Activated effector memory CD4-positive, alpha-beta T cell treated with Interleukin-2 at 50 U/mL for 16 hours (primary cell): Measurements from ENCODE around the gene ZNF503.

Source experiments
- DNase-seq: peaks from one replicate; pipeline ENCODE4 v3.0.0-alpha.2; 2020

Gene ZNF503, protein sequence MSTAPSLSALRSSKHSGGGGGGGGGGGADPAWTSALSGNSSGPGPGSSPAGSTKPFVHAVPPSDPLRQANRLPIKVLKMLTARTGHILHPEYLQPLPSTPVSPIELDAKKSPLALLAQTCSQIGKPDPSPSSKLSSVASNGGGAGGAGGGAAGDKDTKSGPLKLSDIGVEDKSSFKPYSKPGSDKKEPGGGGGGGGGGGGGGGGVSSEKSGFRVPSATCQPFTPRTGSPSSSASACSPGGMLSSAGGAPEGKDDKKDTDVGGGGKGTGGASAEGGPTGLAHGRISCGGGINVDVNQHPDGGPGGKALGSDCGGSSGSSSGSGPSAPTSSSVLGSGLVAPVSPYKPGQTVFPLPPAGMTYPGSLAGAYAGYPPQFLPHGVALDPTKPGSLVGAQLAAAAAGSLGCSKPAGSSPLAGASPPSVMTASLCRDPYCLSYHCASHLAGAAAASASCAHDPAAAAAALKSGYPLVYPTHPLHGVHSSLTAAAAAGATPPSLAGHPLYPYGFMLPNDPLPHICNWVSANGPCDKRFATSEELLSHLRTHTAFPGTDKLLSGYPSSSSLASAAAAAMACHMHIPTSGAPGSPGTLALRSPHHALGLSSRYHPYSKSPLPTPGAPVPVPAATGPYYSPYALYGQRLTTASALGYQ

DNA sequence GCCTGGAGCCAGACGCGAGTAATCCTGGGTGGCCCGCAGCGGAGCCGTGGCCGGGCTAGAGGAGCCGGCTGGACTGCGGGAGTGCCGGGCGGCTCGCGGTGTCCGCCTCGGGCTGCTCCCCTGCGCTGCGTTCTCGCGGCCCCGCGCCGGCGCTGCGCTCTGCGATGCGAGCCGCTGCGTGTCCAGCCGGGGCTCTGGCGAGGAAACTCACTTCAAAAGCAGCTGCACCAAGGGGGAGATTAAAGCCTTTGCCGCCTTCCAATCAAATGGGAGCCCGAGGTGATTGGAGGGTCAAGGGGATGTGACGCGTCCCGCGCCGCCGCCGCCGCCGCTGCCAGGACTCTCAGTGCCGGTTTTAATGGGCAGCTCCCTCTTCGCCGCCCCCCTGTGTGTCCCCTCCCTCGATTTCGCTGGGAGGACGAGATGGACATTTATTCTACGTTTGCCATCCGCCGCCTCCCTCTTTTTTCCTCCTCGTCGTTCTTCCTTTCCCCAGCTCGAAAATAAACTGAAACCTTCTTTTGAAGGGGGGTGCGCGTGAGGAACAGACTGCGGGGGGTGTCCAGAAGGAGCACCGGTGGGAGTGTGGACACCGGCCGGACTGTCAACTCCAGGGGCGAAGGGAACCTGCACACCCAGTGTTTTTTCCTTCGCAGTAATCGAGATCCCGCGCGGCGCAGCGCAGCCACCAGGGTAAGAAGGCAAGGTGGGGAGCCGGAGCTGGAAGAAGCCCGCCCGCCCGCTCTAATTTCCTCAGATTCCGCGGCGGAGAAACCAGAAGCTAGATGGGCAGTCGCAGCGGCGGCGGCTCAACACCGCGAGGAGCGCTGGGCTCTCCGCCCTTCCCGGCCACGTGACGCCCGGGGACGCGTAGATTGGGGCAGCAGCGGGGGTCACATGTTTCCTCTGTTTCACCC lies at the start of gene ZNF503:
Gene ZNF503, minus strand, starts transcription at position 196 of the 917 bp plus-strand sequence. CDS start 345 bp downstream, outside the sequence.
- DNase-seq, result no peak

GRCh38 chr10:75450644-75451640 lies 49.4 kb upstream of the ZNF503 start:
- no peak for DNase-seq

DNA sequence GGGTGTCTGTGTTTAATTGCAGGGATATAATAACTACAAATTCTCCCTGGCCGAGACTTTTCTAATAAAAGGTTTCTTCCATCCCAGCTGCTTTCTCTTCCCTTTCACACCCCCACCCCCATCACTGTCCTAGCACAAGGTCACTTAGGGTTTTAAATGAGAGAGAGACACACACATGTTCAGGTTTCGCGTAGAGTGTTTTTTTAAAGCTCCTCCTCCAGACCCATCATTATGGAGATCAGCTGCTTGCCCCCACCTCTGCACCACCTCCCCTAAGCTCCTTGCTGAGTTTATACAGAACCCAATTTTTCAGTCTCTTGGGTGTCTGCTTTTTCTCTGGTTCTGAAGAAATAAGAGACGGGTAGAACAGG lies 48.5 kb upstream of the ZNF503 start:
- DNase-seq, result no peak

DNA sequence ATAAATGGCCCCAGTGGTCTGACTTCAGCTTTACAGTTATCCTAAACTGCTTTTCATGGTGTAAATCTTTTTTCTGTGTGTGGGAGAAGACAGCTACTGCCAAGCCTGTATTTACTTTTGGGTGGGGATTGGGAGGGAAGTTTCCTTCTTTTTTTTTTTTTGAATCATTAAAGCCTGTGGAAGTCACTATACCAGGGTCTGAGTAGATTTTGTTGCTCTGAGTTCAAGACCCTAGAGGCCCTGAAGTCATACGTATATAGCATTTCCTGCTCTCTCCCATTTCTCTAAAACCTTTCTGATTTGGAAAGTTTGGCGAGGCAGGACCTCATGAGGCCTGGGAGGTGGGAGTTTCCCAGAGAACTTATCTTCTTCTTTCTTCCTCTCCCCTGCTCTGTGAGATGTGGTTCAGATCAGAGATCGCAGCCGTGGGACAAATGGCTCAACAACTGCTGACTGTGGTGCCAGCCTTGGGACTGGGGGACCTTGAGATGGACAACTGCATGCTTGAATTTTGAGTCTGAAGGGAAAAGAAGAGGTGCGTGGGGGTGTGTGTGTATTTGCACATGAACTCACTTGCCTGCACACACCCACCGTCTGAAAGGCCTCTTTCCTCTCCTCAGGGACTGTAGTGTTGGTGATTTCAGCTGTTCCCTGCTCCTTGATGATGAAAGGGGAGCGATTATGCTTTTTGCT lies 48.0 kb upstream of the ZNF503 start:
- DNase-seq, result no peak

- DNase-seq, result no peak
Measured at GRCh38 chr10:75448166-75448565, 46.6 kb upstream of the ZNF503 start.

- no peak for DNase-seq
Measured at GRCh38 chr10:75446508-75446907, 44.9 kb upstream of the ZNF503 start.

DNA sequence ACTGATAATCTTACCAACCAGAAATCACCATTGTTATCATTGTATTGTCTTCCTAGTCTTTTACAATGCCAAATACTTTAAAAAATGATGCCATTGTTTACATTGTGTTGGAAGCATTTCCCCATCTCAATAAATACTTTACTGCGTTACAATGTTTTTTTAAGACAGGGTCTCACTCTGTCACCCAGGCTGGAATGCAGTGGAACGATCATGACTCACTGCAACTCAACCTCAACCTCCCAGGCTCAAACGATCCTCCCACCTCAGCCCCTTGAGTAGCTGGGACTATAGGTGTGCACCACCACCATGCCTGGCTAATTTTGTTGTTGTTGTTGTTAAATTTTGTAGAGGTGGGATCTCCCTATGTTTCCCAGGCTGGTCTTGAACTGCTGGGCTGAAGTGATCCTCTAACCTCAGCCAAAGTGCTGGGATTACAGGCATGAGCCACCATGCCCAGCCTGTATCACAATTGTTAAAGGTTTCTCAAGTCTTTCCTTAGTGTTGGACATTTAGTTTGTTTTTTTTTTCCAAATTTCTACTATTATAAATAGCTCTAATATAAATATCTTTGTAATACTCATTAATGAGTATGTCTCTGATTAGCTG lies 43.3 kb upstream of the ZNF503 start:
- no peak for DNase-seq

- DNase-seq, result no peak
Measured at GRCh38 chr10:75443362-75443761, 41.8 kb upstream of the ZNF503 start.

DNA sequence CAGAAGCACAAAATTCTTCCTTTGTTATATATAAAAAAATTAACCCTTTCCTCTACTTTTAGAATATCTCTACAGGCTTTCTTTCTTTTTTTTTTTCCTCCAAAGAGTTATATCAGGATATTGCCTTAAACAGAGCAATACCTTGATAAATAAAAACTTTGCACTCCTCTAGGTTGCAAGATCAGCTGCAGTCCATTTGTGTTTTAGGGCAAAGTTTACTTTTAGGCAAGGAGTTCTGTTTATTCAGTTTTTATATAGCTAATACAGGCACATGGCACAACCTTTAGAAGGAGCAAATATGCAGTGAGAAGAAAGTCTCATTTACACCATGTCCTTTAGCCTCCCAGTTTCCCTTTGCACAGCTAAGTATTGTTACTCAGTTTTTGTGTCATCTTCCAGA lies 40.1 kb upstream of the ZNF503 start:
- no peak for DNase-seq

GRCh38 chr10:75441196-75441595 lies 39.6 kb upstream of the ZNF503 start:
- DNase-seq, result no peak

DNA sequence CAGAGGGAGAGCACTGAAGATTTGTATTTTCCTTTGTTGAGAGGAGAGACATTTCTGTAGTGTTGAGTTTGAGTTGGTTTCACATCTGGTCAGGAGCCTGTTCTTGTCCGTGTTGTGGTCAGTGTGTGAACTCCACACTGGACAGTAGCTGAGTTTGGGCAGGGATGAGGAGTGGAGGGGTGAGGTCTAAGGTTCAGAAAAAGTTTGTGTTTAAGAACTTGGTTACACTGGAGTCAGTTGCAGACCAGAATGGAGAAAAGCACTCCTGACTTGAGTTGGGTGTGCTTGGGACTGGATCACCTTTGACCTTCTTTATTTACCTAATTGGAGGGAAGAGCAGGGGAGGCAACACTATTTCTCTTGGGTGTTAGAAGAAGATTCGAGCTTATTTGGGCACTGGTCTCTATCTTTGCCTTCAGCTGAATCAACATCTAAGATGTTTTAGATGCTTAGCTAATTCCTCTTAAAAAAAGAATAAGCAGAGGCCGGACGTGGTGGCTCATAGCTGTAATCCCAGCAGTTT lies 38.8 kb upstream of the ZNF503 start:
- DNase-seq, result no peak

DNA sequence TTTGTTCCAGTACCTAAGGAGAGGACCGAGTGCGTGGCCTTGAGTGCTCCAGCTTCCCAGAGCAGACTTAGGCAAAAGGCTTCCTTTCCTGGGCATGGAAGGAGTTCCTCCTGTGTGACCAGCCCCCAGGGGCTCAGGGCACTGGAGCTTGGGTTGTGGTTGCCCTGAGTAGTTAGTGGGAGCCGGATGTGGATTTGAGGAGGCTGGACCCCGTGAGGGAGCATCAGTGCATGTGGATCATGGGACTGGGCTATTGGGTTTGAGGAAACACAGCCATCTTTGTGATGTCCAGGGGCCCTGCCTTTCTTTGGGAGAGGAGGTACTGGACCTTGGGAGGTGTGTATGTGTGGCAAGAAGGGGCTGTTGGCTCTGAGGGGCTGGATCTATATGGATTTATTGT lies 38.2 kb upstream of the ZNF503 start:
- no peak for DNase-seq

DNA sequence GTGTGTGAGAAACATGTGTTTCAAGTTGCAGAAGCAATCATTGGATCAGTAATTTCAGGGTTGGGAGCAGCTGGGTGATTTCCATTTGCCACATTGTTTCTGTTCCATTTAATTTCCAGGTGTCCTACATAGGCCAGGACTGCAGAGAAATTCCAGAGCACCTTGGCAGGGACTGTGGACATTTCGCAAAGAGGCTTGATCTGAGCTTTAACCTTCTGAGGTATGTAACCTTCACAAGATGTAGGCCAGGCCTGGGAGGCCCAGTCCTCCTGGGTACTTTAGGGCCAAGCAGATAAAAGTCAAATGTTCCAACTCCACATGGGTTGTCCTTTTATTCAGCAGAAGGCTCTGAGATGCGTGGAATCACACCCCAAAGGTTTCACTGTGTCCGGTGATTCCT lies 36.7 kb upstream of the ZNF503 start:
- no peak for DNase-seq

DNA sequence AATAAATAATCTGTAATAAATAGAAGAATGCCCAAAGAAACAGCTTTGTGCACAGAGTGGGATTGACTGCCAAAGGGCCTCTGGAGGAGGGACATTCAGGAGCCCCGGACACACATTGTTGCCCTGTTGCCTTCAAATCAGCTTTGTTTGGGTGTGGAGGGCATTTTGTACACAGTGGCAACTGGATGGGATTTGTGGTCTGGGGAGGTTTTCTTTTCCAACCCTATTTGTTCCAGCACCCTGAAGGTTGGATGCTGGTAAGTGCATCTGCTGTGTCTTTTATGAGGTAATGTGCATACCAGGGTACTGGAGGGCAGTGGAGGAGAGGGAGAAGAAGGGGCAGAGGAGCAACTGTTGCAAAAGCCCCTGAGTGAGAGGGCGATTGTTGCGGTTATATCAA lies 36.1 kb upstream of the ZNF503 start:
- no peak for DNase-seq

DNA sequence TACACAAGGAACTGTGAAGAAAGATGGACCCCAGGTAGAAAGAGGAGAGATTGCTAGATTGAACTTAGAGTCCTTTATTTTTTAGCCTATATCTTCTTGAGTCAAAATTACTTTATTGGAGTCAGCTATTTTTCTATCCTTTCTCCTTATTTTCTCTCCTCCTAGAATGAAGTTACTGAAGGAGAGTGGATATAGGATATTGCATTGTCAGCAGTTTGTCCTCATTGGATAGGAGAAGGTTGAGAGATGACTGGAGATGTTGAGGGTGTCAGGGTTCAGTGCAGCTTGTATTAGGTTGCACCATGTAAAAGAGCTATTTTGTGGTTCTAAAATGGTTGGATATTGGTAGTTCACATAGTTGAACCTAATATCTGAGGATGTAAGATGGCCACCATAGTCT lies 35.3 kb upstream of the ZNF503 start:
- DNase-seq, result no peak

DNA sequence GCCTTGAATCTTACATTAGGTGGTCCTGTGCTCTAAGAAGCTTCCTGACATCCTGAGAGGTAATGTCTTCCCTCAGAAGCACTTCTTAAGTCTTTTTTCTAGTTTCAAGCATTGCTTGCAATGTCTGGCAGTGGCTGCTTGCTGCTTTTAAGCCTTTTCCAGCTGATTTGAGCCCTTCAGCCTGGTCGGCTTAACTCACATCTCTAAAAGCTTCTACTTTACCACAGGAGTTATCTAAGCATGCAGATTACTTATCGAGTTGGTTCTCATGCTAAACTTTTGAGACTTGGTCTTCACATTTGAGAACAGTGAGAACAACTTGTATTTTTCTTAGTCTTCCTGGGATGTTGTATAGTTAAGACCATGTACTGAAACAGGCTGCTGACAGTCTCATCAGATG lies 33.7 kb upstream of the ZNF503 start:
- DNase-seq, result no peak

- no peak for DNase-seq
Measured at GRCh38 chr10:75434291-75434690, 32.7 kb upstream of the ZNF503 start.

DNA sequence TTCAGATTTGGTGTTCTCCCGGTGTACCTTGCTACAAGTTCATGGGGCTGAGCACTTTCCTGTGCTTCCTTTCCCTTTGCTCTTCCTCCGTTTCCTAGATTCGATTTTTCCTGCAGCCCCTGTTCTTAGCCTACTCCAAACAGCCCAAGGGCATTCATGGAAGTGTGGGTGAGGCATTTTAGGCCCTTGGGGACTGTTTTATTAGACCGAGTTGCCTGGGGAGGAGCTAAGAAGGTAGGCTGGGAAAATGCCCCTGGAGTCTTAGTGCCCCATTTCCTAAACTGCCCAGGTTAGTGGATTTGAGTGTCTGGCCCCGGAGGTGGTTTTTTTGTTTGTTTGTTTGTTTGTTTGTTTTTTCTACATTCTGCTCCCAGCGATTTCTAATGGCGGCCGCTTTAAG lies 31.7 kb upstream of the ZNF503 start:
- no peak for DNase-seq

GRCh38 chr10:75432763-75433162 lies 31.2 kb upstream of the ZNF503 start:
- no peak for DNase-seq

- no peak for DNase-seq
Measured at GRCh38 chr10:75432176-75432575, 30.6 kb upstream of the ZNF503 start.
